A549 (cell line): ENCODE results near the gene ADAM8.

Experiments
- CBX8 ChIP-seq: fragments of 200-600 bp; sonication (generic); IDR thresholded peaks from 2 replicates; pipeline ENCODE4 v1.6.1; 2016
- CTCF ChIP-seq: fragments of >200 bp; sonication (Bioruptor Twin); formaldehyde crosslinking; IDR thresholded peaks from 3 replicates; pipeline ENCODE4 v1.5.1; 2016
- EHF ChIP-seq: fragments of 250-450 bp; sonication (Bioruptor Pico); IDR thresholded peaks from 2 replicates; pipeline ENCODE4 v1.5.0; 2020; ENCODE audit warnings: mild to moderate bottlenecking
- EP300 ChIP-seq, 2 experiments: fragments of >200 bp; sonication (Bioruptor Twin); formaldehyde crosslinking; IDR thresholded peaks; 2 replicates in 1 of 2; 3 replicates in 1 of 2; pipeline ENCODE4 v1.6.1; 2016 to 2017
- FOSB ChIP-seq: fragments of 250-450 bp; sonication (Bioruptor Pico); IDR thresholded peaks from 2 replicates; pipeline ENCODE4 v1.5.0; 2020; ENCODE audit warnings: mild to moderate bottlenecking, moderate library complexity
- JUN ChIP-seq, 2 experiments: fragments of >200 bp; sonication (Bioruptor Twin); formaldehyde crosslinking; IDR thresholded peaks; 2 replicates in 1 of 2; 3 replicates in 1 of 2; pipeline ENCODE4 v1.6.1; 2016 to 2017
- MAFK ChIP-seq: fragments of 450-650 bp; IDR thresholded peaks from 2 replicates; pipeline ENCODE4 v1.6.1; 2014; ENCODE audit not compliant: partially characterized antibody
- MAX ChIP-seq: IDR thresholded peaks from 2 replicates; pipeline ENCODE4 v1.6.1; 2012
- POLR2A ChIP-seq: IDR thresholded peaks from 2 replicates; pipeline ENCODE4 v1.6.1; 2012; ENCODE audit warnings: mild to moderate bottlenecking, low read length
- RAD21 ChIP-seq, 2 experiments: fragments of >200 bp in 1 of 2; sonication (Bioruptor Twin) in 1 of 2; formaldehyde crosslinking in 1 of 2; IDR thresholded peaks in 1 of 2; conservative IDR thresholded peaks in 1 of 2; 2 replicates in 1 of 2; 3 replicates in 1 of 2; pipeline ENCODE4 v1.6.1; 2012 to 2018; ENCODE audit warnings: inconsistent platforms in 1 of 2
- REST ChIP-seq: fragments of 200-600 bp; sonication (generic); IDR thresholded peaks from 2 replicates; pipeline ENCODE4 v1.6.1; 2016; ENCODE audit warnings: antibody characterized with exemption, mild to moderate bottlenecking, moderate library complexity
- TF ChIP-seq, protein P1 (sequence below): IDR thresholded peaks from 2 replicates; pipeline ENCODE4 v1.6.1; 2012
- TF ChIP-seq, protein P2 (sequence below): fragments of 150-350 bp; IDR thresholded peaks from 2 replicates; pipeline ENCODE4 v1.6.1; 2014; ENCODE audit warnings: low read depth, mild to moderate bottlenecking, low read length

GRCh38 chr10:133310789-133311188, 34.1 kb upstream of the ADAM8 start:
- no peak for TF ChIP-seq CTCF
- no peak for TF ChIP-seq RAD21 (conservative IDR thresholded peaks at IDR 0.05 in 1 of 2, IDR thresholded peaks at IDR 0.05 in 1 of 2)
- TF ChIP-seq POLR2A, result no peak
- peak; percentile 14 for TF ChIP-seq MAFK
- TF ChIP-seq REST, result no peak
- no peak for TF ChIP-seq EHF (CRISPR knock-in tag)
- TF ChIP-seq MAX, result no peak
- no peak for TF ChIP-seq EP300 (IDR thresholded peaks at IDR 0.05)
- TF ChIP-seq, protein P1, sequence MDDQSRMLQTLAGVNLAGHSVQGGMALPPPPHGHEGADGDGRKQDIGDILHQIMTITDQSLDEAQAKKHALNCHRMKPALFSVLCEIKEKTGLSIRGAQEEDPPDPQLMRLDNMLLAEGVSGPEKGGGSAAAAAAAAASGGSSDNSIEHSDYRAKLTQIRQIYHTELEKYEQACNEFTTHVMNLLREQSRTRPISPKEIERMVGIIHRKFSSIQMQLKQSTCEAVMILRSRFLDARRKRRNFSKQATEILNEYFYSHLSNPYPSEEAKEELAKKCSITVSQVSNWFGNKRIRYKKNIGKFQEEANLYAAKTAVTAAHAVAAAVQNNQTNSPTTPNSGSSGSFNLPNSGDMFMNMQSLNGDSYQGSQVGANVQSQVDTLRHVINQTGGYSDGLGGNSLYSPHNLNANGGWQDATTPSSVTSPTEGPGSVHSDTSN, result no peak
- no peak for TF ChIP-seq CBX8
- no peak for TF ChIP-seq FOSB (CRISPR knock-in tag)
- no peak for TF ChIP-seq JUN (IDR thresholded peaks at IDR 0.05)
- TF ChIP-seq, protein P2, sequence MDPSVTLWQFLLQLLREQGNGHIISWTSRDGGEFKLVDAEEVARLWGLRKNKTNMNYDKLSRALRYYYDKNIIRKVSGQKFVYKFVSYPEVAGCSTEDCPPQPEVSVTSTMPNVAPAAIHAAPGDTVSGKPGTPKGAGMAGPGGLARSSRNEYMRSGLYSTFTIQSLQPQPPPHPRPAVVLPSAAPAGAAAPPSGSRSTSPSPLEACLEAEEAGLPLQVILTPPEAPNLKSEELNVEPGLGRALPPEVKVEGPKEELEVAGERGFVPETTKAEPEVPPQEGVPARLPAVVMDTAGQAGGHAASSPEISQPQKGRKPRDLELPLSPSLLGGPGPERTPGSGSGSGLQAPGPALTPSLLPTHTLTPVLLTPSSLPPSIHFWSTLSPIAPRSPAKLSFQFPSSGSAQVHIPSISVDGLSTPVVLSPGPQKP, result no peak
